Kidney epithelial cell (primary cell): ENCODE data around the gene STXBP6. TPM values are rescaled to one million over a fixed set of nuclear protein-coding genes. Genes with fewer than 3 reads are reported as not detected.

ENCODE experiments used
- DNase-seq: peaks from one replicate; pipeline ENCODE4 v3.0.0-alpha.2; 2010; ENCODE audit warnings: low read depth
- H3K27me3 ChIP-seq: 2 replicates; pipeline ENCODE4 v1.6.0; 2011; ENCODE audit warnings: low read length; ENCODE audit not compliant: control insufficient read depth, insufficient read depth
- H3K36me3 ChIP-seq: 2 replicates; pipeline ENCODE4 v1.5.1; 2011; ENCODE audit warnings: low read length; ENCODE audit not compliant: control insufficient read depth, insufficient read depth
- H3K4me3 ChIP-seq: 2 replicates; pipeline ENCODE4 v1.5.1; 2011; ENCODE audit warnings: low read depth, mild to moderate bottlenecking, control low read depth, low read length
- CTCF ChIP-seq: IDR thresholded peaks from 2 replicates; pipeline ENCODE4 v1.5.1; 2011; ENCODE audit warnings: mild to moderate bottlenecking, moderate library complexity, low read length, control low read depth, inconsistent platforms; ENCODE audit not compliant: insufficient read depth, poor library complexity, severe bottlenecking
- total RNA-seq: library from RNA; depleted of rRNA; stranded (reverse); fragments of >200 nt; gene quantifications from 2 replicates; pipeline ENCODE4 v1.2.3, GENCODE V29; 2015

Gene STXBP6
- total RNA-seq, 1 donor from 2014 or later = 0.38 TPM

- no peak for TF ChIP-seq CTCF
Observed at GRCh38 chr14:24873551-24873950, 176.4 kb downstream of the STXBP6 start.

DNA sequence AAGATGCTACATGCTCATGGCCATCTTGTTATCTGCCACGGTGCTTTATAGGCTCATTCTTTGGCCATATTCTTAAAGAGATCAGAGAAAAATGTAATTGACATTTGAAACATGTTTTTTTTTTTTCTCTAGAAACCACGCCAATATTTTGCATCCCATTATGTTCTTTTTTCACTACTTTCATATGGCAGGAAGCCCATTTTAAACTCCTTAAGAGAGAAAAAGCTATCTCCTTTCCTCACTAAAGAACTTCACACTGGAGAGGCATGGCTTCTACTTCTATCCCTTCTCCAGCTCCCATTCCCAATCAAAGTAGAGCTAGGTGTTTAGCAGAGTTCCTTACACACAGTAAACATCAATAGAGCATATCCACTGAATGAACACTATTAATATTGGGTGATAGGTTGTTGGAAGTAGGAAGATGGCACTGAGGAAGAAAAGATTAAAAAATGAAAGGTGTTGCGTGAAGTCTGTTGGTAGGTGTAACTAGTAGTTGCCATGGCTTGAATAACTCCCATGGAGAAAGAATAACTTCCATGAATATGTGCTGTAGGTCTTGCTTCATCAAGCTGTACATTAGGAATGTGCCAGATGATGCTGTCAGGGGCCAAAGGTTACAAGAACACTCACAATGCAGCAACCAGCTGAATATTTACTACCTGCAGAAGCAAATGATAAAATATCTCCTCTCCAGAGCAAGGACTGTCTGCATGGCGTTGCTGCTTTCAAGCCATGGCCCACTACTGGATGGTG lies 178.8 kb downstream of the STXBP6 start:
- no peaks in the 10 kb centered on the region for H3K27me3 ChIP-seq
- no peak overlapping the region for H3K4me3 ChIP-seq
- no peaks in the 10 kb centered on the region for H3K36me3 ChIP-seq
- no peak for DNase-seq
- no peak for TF ChIP-seq CTCF

More at GRCh38 chr14:24873551-24873950, 176.4 kb downstream of the STXBP6 start:
- no peaks in the 10 kb centered on the region for H3K27me3 ChIP-seq
- no peak overlapping the region for H3K4me3 ChIP-seq
- no peak for DNase-seq
- H3K36me3 ChIP-seq = no peaks in the 10 kb centered on the region

GRCh38 chr14:24868389-24868788 lies 181.6 kb downstream of the STXBP6 start:
- H3K27me3 ChIP-seq = no peaks in the 10 kb centered on the region
- no peak for TF ChIP-seq CTCF
- DNase-seq = no peak
- no peaks in the 10 kb centered on the region for H3K36me3 ChIP-seq
- H3K4me3 ChIP-seq = no peak overlapping the region

- no peak for TF ChIP-seq CTCF
- no peaks in the 10 kb centered on the region for H3K36me3 ChIP-seq
- no peak for DNase-seq
- H3K27me3 ChIP-seq = no peaks in the 10 kb centered on the region
- H3K4me3 ChIP-seq = no peak overlapping the region
Observed at GRCh38 chr14:24866067-24866639, 183.8 kb downstream of the STXBP6 start.

DNA sequence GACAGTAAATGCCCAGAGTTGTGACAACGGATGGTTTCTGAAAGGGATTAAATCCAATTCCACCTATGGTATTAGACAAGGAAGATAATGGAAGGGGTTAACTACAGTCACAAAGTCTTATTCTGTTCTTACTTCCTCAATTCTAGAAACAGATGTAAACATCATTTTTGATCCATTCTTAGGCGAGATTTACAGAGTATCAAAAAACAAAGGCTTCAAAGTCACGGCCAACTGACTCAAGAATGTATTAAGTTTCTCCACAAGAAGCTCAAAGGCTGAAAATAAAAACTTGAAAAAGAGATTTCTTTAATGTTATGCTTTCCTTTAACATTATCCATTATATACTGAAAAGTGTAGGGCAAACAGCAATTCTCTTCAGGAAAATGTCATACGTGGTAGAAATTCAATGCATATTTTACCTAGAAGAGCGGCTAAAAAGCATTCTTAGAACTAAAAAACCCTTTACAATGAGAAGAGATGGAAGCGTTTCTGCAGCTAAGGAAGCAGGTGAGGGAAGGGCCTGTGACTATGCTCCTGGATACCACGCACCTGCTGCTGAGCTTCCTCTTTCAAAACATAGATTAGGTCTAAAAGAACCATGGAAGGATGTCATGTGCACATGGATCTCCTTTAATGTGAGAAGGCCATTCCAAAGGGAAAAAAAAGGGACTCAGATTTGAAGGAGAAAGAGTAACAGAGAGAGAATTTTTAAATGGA lies 185.8 kb downstream of the STXBP6 start:
- no peak overlapping the region for H3K4me3 ChIP-seq
- no peak for DNase-seq
- no peak for TF ChIP-seq CTCF

More for the DNA sequence above, 185.8 kb downstream of the STXBP6 start:
- no peaks in the 10 kb centered on the region for H3K36me3 ChIP-seq
- H3K27me3 ChIP-seq = no peaks in the 10 kb centered on the region
